MV-4-11 (cell line): ENCODE data around the gene FRMD8.
A peak's percentile ranks its signal among the peaks of the same experiment; 100 is the strongest.

Source experiments
- DNase-seq: peaks from one replicate; lab custom pipeline; 2025; lab: John Stamatoyannopoulos, UW

FRMD8 gene

DNA sequence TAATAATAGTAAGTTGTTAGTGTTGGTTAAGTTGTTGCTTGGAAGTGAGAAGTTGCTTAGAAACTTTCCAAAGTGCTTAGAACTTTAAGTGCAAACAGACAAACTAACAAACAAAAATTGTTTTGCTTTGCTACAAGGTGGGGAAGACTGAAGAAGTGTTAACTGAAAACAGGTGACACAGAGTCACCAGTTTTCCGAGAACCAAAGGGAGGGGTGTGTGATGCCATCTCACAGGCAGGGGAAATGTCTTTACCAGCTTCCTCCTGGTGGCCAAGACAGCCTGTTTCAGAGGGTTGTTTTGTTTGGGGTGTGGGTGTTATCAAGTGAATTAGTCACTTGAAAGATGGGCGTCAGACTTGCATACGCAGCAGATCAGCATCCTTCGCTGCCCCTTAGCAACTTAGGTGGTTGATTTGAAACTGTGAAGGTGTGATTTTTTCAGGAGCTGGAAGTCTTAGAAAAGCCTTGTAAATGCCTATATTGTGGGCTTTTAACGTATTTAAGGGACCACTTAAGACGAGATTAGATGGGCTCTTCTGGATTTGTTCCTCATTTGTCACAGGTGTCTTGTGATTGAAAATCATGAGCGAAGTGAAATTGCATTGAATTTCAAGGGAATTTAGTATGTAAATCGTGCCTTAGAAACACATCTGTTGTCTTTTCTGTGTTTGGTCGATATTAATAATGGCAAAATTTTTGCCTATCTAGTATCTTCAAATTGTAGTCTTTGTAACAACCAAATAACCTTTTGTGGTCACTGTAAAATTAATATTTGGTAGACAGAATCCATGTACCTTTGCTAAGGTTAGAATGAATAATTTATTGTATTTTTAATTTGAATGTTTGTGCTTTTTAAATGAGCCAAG, 38.9 kb downstream of the FRMD8 start:
- DNase-seq = peak; percentile 85

DNA sequence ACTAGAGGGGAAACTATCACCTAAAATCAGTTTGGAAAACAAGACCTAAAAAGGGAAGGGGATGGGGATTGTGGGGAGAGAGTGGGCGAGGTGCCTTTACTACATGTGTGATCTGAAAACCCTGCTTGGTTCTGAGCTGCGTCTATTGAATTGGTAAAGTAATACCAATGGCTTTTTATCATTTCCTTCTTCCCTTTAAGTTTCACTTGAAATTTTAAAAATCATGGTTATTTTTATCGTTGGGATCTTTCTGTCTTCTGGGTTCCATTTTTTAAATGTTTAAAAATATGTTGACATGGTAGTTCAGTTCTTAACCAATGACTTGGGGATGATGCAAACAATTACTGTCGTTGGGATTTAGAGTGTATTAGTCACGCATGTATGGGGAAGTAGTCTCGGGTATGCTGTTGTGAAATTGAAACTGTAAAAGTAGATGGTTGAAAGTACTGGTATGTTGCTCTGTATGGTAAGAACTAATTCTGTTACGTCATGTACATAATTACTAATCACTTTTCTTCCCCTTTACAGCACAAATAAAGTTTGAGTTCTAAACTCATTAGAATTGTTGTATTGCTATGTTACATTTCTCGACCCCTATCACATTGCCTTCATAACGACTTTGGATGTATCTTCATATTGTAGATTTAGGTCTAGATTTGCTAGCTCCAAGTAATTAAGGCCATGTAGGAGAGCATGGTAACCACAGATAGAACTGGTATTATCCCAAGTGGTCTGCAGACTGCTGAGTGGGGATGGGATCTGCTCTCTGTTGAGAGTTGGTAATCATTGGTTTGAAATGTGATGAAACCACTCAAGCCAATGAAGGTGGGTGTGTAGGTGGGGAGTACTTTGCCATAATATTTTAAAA, 39.8 kb downstream of the FRMD8 start:
- DNase-seq = peak; percentile 100

GRCh38 chr11:65426839-65427690, 40.6 kb downstream of the FRMD8 start:
- no peak for DNase-seq

- peak; percentile 16 for DNase-seq
These were observed 41.5 kb downstream of the FRMD8 start for GRCh38 chr11:65427691-65428577.

DNA sequence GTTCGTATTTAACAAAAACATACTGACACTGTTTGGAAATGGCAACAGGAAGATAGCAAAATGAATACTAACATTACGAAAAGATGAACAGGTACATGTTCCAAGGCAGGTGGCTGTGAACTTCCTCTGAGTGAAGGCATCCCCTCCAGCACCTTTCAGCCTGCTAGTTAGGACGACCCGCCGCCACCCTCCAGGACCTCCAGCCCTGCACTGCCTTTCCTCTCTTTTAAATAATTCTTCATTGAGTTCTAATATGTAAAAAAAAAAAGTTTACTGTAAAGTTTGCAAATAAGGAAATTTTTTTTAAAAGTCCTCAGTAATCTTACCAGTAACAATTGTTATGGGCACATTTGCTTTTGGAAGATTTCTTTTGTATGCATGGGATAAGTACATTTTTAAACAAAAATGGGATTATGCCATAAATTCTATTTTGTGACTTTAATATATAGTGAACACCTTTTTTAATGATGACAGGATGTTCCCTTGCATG, 42.2 kb downstream of the FRMD8 start:
- no peak for DNase-seq

DNA sequence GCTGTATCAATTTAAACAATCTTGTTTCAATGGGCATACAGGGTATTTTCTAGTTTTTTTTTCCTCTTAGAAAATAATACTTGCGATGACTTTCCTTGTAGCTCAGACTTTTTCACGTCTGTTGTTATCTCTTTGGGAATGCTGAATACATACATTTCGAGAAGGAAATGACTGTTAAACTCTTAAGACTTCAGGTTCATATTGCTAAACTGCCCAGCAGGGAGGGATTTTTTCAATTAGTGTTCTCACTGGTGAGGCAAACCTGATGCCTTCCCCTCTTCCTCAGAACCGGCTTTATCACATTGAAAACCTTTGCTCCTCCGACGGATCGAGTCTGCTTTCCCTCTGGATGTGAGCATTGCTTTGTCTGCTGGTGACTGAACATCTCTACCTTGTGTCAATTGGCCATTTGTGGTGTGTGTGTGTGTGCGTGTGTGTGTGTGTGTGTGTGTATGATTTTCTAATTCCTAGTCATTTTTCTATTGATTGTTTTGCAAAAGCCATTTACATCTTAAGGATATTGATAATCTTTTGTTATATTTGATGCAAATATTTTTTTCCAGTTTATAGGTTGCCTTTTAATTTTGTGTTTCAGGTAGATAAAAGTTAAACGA, 42.7 kb downstream of the FRMD8 start:
- no peak for DNase-seq

DNA sequence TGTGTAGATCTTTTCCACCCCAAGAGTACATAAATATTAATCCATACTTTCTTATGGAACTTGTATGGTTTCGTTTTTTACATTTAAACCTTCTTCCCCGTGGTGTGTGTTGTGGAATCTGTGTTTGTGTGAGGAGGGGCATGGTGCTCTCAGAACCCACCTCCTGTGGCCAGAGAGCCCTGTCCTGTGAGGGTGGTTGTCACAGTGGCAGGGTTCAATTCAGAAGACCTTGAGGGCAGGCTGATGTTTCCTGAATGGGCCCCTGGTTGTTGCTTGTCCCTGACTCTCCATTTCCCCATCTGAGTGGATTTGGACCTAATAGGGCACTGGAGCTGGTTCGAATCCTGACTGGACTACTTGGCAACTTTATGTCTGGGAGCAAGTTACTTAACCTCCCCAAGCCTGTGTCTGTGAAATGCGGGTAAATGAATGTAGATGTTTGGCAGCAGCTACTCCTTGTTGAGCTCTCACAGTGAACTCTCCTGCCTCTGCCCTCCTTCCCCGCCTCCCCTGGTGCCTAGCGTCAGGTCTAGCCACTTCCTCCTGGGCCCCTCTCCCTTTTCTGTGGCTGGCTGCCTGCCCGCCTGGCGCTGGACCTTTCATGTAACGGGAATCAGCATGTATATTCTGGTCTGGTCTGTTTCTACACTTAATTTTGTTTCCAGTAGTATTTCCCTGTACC, 43.4 kb downstream of the FRMD8 start:
- peak; percentile 49 for DNase-seq

DNA sequence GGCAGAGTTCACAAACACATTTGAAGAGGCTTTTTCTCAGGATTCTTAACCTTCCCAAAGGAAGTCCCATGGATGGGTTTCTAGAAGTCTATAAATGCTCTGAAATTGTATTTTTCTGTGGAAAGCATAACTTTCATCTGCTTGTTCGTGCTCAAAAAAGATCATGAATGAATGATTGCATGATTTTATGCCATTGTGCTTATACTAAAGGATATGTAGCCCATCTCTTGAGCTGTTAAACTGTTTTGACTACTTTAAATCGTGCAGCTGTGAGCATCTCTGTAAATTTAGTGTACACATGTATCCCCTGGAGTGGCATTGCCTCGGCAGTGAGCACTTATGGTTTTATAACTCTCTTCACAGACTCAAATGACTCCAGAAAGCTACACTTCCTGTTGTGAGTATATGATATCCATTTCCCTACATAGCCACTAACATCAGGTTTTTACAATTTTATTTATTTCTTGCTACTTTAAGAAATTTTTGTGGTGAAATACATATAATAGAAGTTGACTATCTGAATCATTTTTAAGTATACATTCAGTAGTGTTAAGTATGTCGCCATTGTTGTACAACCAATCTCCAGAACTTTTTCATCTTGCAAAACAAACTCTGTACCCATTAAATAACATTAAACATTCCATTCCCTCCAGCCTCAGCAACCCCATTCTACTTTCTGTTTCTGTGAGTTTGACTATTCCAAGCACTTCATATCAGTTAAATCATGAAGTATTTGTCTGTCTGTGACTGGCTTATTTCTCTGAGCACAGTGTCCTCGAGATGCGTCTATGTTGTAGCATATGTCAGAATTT, 44.2 kb downstream of the FRMD8 start:
- no peak for DNase-seq

DNA sequence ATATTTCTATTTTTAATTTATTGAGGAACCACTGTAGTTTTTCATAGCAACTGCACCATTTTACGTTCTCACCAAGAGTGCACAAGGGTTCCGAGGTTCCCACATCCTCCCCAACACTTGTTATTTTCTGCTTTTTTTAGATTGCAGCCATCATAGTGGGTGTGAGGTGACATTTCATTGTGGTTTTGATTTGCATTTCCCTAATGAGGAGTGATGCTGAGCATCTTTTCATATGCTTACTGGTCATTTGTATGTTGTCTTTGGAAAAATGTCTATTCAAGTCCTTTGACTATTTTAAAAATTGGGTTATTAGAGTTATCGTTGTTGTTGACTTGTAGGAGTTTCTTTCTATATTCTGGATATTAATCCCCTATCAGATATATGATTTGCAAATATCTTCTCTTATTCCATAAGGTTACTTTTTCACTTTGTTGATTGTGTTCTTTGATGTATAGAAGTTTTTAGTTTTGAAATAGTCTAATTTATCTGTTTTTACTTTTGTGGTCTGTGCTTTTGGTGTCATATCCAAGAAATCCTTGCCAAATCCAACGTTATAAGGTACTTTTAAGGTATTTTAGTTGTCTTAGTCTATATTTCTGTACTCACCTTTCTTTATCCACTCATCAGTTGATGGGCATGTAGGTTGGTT, 45.1 kb downstream of the FRMD8 start:
- peak; percentile 46 for DNase-seq

DNA sequence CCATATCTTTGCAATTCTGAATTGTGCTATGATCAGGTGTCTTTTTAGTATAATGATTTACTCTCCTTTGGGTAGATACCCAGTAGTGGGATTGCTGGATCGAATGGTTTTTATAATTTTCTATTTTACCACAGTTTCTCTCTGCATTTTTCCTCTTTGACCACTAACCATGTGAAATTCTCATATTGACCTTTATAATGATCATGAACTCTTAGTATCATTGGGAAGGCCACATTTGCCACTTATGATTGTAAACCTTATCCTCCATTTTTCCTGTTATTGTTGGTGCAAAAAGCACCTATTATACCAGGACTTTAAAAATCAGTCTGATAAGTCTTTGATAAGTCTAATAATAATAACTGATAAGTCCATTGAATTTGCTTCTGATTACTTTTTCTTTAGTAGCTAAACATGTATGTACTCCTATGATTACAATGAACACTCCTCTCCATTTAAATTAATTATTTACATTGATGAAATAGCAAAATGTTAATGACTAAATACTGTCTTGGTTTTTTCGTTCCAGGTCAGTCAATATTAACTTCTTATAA, 45.7 kb downstream of the FRMD8 start:
- DNase-seq = no peak

DNA sequence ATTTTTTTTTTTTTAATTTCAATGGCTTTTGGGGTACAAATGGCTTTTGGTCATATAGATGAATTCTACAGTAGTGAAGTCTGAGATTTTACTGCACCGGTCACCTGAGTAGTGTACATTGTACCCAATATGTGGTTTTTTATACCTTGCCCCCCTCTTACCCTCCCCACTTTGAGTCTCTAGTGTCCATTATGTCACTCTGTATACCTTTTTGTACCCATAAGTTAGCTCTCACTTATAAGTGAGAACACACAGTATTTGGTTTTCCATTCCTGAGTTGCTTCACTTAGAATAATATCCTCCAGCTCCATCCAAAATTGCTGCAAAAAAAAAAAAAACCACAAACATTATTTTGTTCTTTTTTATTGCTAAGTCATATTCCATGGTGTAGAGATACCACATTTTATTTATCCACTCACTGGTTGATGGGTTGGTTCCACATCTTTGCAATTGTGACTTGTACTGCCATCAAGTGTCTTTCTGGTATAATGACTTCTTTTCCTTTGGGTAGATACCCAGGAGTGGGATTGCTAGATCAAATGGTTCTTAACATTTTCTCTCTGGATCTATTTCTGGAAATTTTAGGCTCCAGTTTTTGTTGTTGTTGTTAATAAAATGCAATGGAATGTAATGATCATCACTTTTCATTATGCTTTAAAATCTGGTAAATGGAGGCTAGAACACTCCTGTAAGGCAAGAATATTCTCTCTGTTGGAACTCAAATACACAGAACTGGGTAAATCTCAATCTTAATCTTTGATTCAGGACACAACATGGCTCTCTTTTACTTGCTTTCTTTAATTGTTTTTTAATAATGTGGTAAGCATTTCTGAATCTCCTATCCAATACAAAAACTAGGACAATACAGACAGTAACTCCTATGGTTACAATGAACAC, 46.5 kb downstream of the FRMD8 start:
- peak; percentile 51 for DNase-seq

- DNase-seq = no peak
These were observed 47.2 kb downstream of the FRMD8 start for GRCh38 chr11:65433657-65434056.

DNA sequence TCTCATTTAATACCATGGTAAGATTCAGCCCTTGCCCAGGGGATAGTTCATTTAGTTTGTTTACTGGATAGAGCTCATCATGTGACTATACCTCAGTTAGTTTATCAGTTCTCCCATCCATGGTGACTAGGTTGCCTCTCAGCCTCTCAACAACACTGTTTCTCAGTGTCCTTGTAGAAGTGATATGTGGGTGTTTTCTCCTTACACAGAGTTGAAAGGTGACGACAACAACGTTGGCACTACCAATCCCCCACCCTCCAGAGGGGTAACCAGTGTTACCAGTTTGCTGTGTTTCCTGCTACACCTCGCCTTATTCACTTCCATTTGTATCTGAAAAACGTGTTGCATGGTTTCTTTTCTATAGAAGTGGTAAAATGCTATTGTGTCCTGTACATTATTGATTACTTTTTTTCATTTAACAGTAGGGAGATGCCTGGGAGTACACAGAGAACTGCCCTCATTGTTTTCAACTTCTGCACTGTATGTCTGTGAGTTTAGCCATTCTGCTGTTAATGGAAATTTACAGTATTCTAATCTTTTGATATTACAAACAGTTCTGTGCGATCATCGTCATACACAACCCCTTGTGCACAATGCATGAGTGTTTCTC, 47.7 kb downstream of the FRMD8 start:
- no peak for DNase-seq

DNA sequence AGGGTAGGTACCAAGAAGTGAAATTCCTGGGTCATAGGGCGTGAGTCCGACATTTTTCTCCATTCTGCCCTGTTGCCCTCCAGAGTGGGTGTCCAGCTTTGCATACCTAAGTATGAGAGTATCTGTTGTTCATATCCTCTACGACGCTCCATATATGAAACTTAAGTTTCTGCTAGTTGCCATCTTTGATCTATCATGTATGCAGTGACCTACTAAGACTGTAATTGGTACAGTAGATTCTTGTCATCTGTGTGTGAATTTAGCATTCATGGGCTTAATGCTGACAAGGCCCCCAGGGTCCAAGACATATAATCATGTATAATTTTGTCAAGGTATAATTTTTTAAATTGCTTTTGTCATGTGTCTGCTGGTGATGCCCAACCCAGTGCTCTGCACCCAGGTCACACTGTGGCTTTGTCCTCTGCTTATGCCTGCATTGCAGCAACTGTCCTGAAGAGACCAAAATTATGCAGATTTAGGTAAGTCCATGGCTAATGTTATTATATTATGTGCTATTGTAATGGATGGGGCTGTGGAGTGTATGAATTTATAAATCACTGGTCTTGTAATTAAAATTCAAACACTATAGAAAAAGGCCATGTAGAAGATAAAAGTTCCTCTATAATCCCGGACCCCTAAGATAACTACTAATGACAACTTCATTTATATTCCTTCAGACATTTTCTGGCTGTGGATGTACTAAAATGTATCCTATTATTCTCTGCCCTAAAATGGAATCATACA, 48.4 kb downstream of the FRMD8 start:
- no peak for DNase-seq

- no peak for DNase-seq
These were observed 49.0 kb downstream of the FRMD8 start for GRCh38 chr11:65435411-65435931.

- DNase-seq = no peak
These were observed 49.6 kb downstream of the FRMD8 start for GRCh38 chr11:65435981-65436411.
